Lower leg skin (tissue), 4 donors: ENCODE results near the gene IRF2BPL. TPM values are rescaled to one million over a fixed set of nuclear protein-coding genes. Genes with fewer than 3 reads are reported as not detected.

Experiments
- DNase-seq, 2 donors: peaks; one replicate each; pipeline ENCODE4 v3.0.0-alpha.2; 2019; ENCODE audit warnings: low spot score in 2 of 2
- H3K4me3 ChIP-seq: fragments of 200-600 bp; sonication (generic); 2 replicates; pipeline ENCODE4 v1.5.1; 2017; ENCODE audit warnings: mild to moderate bottlenecking, low read depth; ENCODE audit not compliant: poor library complexity, severe bottlenecking
- POLR2A ChIP-seq, 2 donors: fragments of 450-650 bp; IDR thresholded peaks; one replicate each; pipeline ENCODE4 v1.6.1; 2016 to 2017; ENCODE audit warnings: antibody characterized with exemption in 2 of 2, mild to moderate bottlenecking in 1 of 2, moderate library complexity in 1 of 2
- WGBS, 2 donors: methylation state at CpG; one replicate each; pipeline ENCODE4 v1.1.5; 2018; 5-methylcytosine and 5-hydroxymethylcytosine counted together
- intact Hi-C: fragments of 100-400 bp; cut with DNase I; formaldehyde crosslinking; loops from one replicate; pipeline ENCODE4 v1.15.0; 2023; ENCODE audit warnings: low total_unique reads
- total RNA-seq, 4 donors: library from RNA; depleted of rRNA; stranded (reverse); fragments of >200 nt; gene quantifications; one replicate each; pipeline ENCODE4 v1.1.0, GENCODE V29; 2016
- TF ChIP-seq, protein P1 (sequence below), 3 donors: fragments of 450-650 bp; IDR thresholded peaks; one replicate each; pipeline ENCODE4 v1.5.1; 2016; ENCODE audit warnings: antibody characterized with exemption in 3 of 3, mild to moderate bottlenecking in 3 of 3, moderate library complexity in 2 of 3

IRF2BPL gene
- total RNA-seq, 4 donors from 2014 or later = 64.5 to 100 (median 94.0) TPM

DNA sequence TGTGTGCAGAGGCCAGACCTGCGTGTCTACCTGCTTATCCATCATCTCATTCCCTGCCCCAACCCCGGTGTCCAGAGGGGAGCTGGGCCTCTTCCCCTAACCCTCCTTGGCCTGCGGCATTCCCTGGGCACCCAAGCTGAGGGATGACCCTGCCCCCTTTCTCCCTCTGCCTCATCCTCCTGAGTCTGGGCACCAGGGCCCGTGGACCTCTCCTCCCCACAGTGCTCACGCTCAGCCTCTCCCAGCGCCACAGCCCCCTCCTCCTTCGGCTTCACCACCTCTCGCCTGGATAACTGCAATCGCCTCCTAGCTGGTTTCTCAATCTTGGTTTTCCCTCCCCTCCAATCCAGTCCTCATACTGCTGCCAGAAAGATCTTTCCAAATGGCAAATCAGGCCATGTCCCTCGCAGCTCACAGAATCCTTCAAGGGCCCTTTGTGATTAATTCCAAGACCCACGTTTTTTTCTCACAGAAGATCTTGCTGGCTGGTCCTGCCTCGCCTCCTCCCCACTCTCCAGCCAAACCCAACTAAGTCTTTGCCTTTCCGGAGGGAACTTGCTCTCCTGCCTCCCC, 16.2 kb downstream of the IRF2BPL start:
- TF ChIP-seq, protein P1, sequence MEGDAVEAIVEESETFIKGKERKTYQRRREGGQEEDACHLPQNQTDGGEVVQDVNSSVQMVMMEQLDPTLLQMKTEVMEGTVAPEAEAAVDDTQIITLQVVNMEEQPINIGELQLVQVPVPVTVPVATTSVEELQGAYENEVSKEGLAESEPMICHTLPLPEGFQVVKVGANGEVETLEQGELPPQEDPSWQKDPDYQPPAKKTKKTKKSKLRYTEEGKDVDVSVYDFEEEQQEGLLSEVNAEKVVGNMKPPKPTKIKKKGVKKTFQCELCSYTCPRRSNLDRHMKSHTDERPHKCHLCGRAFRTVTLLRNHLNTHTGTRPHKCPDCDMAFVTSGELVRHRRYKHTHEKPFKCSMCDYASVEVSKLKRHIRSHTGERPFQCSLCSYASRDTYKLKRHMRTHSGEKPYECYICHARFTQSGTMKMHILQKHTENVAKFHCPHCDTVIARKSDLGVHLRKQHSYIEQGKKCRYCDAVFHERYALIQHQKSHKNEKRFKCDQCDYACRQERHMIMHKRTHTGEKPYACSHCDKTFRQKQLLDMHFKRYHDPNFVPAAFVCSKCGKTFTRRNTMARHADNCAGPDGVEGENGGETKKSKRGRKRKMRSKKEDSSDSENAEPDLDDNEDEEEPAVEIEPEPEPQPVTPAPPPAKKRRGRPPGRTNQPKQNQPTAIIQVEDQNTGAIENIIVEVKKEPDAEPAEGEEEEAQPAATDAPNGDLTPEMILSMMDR (IDR thresholded peaks at IDR 0.05) = no peak
- TF ChIP-seq POLR2A (IDR thresholded peaks at IDR 0.05) = no peak
- H3K4me3 ChIP-seq = no peak overlapping the region
- intact Hi-C loops = no loop called here
- DNase-seq = no peak
- 69 to 75% methylated on average over 13 of the region's 13 CpGs for WGBS, 2 donors

DNA sequence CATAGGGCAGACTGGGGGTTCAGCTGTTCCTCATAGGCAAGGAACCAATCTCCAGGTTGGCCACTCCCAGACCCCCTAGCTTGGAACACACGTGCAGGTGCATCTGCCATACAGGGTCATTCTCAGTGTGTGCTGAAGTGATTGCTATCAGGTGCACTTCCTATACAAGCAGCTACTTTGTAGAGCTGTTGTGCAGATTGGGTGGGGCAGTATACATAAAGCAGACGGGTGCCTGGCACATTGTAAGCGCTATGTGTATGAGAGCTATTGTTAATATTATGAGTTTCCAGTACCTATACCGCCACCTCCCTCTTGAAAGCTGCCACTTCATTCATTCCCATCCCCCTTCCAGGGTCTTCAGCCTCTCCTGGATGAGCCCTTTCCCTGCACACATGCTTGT, 17.3 kb downstream of the IRF2BPL start:
- TF ChIP-seq, protein P1 (IDR thresholded peaks at IDR 0.05) = no peak
- TF ChIP-seq POLR2A (IDR thresholded peaks at IDR 0.05) = no peak
- WGBS, 2 donors = 77 to 84% methylated on average over 4 of the region's 4 CpGs
- H3K4me3 ChIP-seq = no peak overlapping the region

DNA sequence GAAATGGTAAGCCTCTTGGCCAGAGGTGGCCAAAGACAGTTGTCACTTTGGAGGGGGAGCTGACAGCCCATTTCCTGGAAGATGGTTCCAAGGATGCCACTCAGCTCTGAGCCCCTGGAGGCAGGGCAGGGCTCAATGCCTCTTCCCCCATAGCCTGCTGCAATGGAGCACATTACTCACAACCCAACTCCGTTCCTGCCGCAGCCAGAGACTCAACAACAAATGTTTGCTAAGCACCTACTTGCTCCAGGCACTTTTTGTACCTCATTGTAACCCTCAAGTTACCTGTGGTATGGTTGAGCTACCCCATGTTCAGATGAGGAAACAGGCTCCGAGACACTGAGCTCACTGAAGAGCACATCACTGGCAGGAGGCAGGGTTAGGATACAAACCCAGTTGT, 19.5 kb downstream of the IRF2BPL start:
- no peak for DNase-seq
- no peak overlapping the region for H3K4me3 ChIP-seq
- intact Hi-C loops = no loop called here
- 59 to 85% methylated on average over 3 of the region's 3 CpGs for WGBS, 2 donors
- TF ChIP-seq, protein P1 (IDR thresholded peaks at IDR 0.05) = no peak
- TF ChIP-seq POLR2A (IDR thresholded peaks at IDR 0.05) = no peak

More for the DNA sequence above, 17.3 kb downstream of the IRF2BPL start:
- intact Hi-C loops = no loop called here
- no peak for DNase-seq

DNA sequence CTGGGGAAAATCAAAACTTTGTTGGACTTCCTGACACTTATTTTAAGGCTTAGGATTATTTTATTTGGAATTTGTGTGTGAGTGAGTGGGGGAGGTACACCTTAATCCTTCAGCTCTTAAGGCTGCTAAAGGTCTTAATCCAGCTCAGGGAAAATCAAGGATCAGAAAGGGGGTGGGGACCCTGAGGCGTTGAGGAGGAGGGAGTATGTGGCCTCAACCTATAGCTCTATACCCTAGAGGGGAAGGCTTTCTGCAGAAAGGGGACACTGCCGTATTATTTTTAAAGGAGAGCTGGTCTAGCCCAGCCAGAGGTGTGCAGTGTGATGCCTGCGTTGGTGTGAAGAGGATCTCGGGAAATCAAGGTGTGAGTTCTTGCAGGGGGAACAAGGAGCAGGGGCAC, 20.0 kb downstream of the IRF2BPL start:
- intact Hi-C loops = no loop called here
- DNase-seq = no peak
- 89 to 92% methylated on average over 4 of the region's 4 CpGs for WGBS, 2 donors
- H3K4me3 ChIP-seq = no peak overlapping the region
- TF ChIP-seq POLR2A (IDR thresholded peaks at IDR 0.05) = no peak
- TF ChIP-seq, protein P1 (IDR thresholded peaks at IDR 0.05) = no peak

DNA sequence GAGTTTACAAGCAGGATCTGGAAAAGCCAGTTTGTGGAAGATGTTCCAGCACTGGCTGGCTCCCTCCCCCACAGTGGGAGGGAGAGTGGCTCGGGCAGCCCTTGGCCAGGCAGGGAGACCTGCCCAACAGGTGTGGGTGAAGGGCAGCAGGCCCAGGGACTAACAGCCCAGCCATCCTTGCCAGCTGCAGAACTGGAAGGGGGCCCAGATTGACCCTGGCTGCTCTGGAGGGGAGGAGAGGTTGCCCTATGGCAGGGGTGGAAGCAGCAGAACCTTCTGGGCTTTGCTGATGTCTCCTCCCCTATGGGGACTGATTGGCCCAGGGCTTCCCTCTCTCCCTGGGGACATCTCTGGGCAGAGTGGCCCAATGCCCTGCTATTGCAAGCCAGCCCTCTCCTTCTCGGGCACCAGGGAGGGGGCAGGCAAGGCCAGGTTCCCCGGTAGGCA, 20.5 kb downstream of the IRF2BPL start:
- no peak overlapping the region for H3K4me3 ChIP-seq
- TF ChIP-seq, protein P1 (IDR thresholded peaks at IDR 0.05) = no peak
- TF ChIP-seq POLR2A (IDR thresholded peaks at IDR 0.05) = no peak
- intact Hi-C loops = no loop called here
- no peak for DNase-seq
- WGBS, 2 donors = 25 to 29% methylated on average over 3 of the region's 3 CpGs
